T-helper 1 cell (primary cell): ENCODE data around the gene ISG20L2.

ENCODE experiments used
- DNase-seq, 5 donors: peaks; one replicate each; pipeline ENCODE4 v3.0.0-alpha.2; 2012 to 2020

ISG20L2 gene

DNA sequence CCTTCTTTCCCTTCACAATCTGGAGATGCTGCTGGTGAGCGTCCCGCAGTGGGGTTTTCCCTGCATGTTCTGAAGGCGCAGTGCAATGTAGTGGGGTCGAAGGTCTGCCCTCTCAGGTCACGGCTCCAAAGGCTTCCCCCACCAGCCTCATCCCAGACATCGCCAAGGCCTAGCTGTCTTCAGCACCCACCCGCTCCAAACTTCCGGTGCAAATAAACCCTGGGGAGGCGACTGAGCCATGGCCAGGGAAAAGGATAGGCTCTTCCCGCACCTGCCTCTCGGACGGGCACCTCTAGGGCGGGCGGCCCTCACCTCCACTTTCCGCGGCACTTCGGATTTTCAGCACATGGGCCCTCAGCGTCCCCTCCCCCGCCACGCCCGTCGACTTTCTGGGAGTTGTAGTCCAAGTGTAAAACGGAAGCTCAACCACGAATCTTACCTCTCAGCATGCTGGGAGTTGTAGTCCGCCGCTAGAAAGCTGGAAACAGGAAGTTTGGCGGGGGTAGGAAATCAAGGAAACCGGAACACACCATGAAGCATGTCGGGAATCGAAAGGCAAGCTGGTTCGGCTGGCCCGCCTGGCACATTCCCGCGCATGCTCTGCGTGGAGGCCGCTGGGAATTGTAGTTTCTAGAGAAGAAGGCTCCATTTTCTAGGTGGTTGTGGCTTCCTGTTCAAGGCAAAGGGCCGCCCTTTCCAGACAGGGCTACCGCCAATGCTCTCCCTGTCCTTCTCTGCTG lies 12.3 kb upstream of the ISG20L2 start, which contains the start of gene MRPL24:
MRPL24 (minus strand) TSS at position 348 of the 740 bp plus-strand sequence. CDS start 2,384 bp downstream, outside the sequence.
- peak; percentile 93 to 99 (median 95) for DNase-seq

DNA sequence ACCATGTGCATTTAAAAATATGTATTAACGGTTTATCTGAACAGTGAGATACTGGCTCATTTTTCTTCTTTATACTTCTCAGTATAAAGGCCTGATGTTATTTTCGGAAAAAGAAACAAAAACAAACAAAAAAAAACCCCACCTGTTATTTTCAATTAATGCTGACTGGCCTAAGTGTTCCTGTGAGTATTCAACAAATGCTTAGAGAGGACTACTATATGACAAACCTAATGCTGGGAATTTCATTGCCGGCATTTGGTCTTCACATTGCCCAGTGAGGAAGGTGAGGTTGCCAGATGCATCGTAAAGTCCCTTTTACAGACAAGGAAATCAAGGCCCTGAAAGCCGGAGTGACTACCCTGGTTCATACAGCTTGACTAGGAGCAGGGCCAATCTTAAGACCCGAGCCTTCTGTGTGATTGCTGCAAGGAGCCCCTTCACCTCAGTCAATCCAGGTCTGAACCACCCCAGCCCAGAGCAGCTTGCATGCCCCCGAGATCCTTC lies 11.7 kb upstream of the ISG20L2 start:
- no peak for DNase-seq

DNA sequence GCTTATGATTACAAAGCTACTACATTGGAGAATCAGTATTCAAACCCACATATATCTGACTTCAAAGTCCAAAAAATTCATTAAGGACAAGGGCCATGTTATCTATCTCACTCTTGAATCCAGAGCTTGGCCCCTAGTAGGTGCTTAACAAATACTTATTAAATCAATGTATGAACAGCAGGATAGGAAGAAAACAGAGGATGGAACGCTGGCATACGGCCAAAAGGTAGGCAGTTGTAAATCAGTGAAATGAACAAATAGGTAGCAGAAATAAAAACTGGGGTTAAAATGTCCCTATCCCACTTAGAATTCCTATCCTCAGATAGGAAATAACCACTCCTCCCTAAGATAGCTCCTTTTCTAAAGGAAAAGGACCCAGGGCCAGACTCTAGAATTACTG lies 10.3 kb upstream of the ISG20L2 start:
- DNase-seq, result no peak

DNA sequence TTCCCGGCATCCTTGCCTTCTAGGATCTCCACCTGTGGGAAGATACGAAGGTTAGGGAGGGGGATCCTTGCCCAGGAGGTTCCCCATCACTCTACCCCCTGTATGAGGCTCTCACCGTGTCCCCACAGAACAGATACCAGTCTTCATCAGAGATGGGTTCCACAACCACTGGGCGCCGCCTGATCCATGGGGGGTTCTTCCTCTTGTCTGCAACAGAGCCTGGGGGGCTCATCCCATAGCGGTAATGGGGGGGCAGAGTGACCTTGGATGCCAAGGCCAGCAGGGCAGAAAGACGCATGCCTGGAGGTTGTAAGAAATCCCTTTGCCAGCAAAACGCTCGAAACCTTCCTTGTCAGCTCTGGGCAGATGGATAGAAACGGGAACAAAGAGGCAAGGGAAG lies 9.8 kb upstream of the ISG20L2 start:
- no peak for DNase-seq

DNA sequence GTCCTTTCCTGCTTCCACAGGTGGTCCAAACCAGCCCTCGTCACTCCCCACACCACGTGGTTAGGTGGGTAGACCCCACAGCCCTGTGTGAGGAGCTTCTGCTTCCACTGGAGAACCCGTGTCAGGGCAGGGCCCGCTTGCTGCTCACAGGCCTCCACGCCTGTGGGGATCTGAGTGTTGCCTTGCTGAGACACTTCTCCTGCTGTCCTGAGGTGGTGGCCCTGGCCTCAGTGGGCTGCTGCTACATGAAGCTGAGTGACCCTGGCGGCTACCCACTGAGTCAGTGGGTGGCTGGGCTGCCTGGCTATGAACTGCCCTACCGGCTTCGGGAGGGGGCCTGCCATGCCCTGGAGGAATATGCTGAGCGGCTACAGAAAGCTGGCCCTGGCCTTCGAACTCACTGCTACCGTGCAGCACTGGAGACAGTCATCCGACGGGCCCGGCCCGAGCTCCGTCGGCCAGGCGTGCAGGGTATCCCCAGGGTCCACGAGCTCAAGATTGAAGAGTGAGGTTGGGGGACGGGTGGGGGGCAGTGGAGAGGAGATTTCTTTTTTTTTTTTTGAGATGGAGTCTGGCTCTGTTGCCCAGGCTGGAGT lies 5.5 kb upstream of the ISG20L2 start:
- DNase-seq, result no peak

DNA sequence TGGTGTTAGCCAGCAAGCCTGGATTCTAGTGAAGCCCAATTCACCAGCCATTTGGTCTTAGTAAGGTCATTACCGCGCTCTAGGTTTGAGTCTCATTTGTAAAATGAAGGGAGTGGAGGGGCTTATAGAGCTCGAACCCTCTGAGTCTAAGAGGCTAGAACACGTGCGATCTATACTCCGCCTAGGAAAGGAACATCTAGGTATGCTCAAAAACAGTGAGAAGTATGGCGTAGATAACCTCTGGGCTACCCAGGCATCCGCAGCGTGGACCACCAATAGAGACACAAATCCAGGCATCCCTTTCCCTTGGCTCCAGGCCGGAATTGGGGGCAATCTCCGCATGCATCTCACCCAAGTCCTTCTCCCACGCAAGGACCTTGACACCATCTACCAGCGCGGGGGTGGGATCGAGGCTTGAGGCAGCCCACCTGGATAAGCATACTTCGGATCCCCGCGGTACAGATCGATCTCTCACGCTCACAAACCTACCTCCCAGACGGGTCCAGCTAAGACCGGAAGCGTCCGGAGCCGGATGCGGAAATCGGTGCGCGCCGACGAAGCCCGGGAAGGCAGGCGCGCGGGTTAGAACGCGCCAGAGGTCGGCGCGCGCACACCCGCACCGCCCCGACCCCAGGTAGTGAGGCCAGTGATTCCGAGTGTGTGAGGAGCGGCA lies 504 bp downstream of the ISG20L2 start, which contains the start of gene METTL25B:
METTL25B (plus strand) TSS at position 544 of the 673 bp plus-strand sequence. CDS start 636 bp downstream, outside the sequence.
- peak; percentile 48 to 87 (median 58) for DNase-seq

DNA sequence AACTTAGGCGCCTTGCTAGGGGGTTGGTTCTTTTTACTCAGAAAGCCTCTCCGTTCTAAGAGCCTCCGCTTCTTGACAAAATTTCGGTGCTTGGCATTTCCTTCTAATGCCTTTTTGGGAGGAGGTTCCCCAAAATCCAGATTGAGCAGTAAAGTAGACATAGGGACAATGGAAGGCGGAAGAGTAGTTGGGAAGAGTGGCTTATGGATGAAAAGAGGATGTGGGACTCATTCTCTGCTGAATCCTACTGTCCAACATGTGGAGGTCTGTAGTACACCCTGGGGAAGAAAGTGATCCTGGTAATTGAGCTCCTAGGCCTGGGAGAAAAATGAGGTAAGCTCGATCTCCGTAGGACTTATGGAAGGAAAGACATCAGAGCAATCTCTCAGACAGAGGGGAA lies 1.1 kb downstream of the ISG20L2 start:
- no peak for DNase-seq

DNA sequence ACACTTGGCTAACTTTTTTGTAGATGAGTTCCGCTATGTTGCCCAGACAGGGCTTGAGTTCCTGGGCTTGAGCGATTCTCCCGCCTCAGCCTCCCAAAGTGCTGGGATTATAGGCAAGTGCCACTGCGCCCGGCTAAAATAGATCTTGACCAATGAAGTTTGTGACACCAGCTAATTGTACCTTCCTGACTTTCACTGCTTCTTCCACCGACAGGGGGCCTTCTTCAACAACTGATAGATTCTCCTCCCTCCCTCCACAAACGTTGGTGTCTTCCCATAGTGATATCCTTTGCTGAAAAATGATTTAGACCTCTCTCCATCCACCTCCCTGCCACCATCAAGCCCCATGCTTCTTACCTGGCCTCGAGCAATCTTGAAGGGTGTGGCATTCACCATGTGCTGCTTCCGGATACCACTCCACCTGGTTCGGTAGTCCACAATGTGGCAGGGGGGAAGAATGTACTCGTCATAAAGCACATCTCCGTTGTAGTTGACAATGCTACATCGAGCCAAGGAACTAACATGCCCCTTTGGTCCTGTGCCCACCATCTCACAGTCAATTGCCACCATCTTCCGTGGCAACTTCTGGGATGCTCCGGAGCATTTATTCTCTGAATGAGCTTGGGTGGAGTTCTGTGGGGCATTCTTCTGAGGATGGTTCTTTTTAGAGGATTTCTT lies 1.9 kb downstream of the ISG20L2 start:
- DNase-seq, result peak in 3 of 5 donors; percentile 22 to 61 (median 39)

DNA sequence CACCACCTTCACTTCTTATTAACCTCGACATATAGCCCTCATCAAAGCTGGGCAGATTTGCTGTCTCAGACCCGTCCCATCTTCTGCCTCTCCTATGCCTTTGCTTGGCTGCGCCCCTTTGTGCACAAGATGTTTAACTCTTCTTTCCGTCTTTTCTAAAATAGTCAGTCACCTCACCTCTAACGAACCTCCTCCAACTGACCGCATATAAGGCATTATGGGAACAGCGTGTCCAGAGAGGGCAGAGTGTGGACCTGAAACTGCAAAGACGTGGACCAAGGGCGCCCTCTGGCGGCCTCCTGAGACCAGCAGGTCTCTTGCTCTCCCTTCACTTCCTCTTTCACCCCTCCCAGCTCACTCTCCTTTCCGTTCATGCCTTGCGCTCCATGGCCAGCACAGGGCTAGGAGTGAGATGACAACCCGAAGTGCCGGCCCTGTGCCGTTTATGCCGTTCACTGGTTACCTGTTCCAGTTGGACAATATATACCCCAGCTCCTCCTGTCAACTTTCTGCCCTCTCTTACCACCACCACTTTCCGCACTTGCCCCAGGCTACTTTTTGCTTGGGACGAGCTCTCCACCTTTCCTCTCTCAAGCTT lies 2.8 kb downstream of the ISG20L2 start:
- DNase-seq, result peak; percentile 62 to 82 (median 72)

DNA sequence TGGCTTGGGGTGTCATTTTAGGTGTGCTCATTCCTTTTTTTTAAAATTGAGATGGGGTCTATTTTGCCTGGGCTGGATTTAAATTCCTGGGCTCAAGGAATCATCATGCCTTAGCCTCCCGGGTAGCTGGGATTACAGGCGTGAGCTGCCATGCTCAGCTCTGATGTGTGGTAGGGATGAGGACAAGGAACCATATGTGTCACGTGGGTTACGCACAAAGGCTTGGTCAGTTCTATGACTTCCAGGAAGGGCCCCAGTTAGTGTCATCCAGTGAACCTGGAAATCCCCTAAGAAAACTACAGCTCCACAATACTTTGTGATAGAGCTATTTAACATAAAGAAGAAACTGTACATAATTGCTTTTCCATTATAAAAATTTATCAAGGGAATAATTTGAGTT lies 7.0 kb downstream of the ISG20L2 start:
- DNase-seq, result peak in 1 of 5 donors; percentile 60

DNA sequence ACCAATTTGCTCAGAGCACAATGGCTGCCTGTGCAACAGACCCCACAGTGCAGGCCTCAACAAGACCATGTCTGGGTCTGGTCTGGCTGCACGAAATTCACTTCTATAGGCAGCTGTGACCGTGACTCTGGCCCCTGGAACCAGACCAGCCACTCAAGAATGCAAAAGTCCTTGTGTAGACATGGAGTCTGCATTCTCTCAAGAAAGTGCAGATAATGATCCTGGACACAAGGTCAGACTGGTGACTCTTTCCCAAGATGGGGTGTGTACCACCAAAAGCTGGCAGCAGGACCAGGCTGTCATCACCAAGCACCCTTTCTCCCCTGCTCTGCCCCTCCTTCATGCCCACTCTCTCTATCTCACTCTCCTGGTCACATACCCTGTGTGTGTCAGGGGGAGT lies 7.4 kb downstream of the ISG20L2 start:
- DNase-seq, result no peak

DNA sequence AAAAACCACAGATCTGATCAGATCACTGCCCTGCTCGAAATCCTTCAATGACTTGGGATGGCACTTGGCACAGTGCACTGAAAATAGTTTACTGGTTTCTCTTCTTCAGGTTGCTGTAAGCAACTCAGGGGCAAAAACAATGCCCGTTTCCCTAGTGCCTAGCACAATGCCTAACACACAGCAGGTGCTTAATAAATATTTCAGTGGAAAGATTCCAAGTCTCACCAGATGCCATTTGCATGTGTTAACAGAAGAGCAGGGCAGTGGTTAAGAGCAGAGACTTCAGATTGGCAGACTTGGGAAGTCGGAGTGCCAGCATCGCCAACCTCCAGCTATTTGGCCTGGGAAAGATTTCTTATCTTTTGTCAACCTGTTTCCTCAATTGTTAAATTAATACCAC lies 11.2 kb downstream of the ISG20L2 start:
- no peak for DNase-seq

DNA sequence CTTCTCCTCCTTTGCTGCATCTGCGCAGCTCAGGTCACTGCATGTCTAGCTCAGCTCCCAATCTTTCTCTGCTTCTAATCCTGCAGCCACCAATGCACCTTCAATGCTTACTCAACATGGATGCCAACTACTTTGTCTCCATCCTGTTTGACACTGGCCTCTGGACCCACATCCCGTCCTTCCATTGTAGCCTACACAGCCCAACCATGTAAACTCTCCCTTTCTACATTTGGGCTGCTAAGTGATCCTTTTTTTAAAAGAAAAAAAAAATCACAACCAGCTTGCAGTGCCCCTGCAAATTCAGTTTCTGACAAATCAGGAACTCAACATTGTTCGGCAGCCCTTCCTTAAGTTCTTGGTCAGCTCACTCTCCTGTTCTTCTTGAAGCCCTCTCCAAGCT lies 13.7 kb downstream of the ISG20L2 start:
- DNase-seq, result no peak

DNA sequence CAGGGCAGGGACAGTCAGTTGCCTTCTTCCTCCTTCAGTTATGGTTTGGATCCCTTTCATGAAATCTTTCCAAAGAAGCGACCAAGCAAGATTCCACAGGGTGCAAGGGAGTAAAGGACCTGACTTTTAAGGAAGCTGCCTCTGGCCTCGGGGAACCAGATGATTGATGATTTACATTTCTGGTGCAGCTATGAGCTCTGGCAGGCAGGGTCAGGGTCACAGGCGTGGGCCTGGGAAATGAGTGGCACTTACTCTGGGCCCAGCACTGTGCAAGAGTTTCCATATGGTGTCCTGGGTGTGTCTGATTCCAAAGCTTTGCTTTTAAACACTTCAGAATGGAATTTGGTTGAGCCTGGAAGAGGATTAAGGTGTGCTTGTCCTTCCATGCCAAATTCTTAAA lies 15.9 kb downstream of the ISG20L2 start:
- DNase-seq, result no peak

DNA sequence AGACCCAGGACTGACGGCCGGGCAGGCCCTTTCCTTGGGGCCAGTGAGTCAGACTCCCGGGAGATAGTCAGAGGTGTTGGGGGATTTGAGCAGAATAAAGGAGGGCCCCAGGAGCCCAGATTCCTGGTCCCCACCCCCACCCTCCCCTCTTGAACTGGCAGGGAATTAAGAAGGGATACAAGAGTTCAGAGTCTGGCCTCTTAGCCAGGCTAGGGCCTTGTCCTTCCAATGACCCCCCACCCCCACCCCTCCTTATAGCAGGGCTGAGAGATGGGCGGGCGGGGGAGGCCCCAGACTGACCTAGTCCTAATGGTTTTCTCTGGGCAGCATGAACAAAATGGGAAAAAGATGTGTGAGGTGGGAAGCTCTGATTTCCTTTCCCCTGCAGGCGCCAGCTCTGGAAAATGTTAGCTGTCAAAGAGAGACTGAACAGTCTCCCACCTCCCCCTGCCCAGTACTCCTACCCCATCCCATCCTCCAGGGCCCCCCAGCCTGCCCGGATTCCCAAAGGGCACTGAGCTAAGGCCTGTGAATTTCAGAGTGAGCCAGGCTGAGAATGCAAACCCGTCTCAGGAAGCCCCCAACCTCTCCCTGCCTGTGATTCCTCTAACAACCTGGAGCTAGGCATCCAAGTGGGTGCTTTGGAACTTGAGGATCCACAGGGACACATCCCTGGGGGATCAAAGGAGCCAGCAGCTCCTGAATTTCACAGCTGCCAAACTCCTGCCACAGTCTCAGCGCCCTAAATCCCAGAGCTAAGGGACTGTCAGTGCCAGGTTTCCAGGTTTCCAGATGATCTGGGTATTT lies 17.4 kb downstream of the ISG20L2 start:
- no peak for DNase-seq

DNA sequence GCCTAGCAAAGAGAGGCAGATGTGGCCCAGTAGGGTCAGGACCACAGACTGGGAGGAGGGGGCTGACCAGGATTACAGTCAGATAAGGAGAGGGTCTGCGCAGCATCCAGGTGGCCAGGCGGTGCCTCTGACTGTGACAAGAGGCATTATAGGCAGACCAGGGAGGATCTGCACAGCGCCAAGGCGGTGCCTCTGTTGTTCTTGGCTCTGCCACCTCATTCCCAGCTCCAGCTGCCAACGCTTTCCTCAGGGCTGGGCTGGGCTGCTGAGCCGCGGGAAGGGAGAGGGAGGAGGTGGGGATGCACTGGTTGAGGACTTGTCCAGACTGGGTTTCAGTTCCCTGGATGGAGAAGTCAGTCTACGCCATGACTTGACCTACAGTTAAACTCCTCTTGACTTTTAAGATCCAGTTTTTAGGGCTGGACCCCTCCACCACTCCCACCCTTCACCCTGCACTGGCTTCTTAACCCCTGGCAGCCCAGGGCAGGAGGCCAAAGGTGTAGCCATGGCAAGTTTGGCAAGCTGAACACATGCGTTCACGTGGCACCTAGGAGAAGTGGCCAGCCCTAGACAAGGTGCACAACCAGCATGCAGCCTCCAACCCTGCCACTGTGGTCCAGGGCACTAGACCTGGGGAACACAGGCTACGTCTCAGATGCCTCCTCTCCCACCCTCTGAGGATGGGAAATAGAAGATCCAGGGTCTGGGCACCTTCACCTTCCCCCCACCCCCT lies 18.6 kb downstream of the ISG20L2 start:
- no peak for DNase-seq

DNA sequence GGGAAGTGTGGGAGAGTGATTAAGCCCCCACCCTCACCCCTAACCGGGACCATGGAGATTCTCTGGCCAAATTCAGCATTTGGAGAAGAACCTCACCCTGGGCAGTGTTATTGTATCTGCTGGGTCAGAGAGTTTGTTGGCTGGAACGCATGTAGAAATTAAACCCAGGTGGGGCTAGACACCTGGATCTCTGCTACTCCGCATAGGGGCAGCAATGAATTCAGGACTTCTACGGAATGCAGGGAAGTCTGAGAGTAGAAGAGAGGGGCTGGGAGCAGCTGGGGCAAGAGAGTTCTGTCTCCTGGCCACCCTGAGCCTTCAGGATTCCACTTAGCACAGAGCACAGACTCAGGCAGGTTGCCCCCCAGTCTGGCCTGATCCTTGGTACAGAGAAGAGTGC lies 19.5 kb downstream of the ISG20L2 start:
- DNase-seq, result no peak

DNA sequence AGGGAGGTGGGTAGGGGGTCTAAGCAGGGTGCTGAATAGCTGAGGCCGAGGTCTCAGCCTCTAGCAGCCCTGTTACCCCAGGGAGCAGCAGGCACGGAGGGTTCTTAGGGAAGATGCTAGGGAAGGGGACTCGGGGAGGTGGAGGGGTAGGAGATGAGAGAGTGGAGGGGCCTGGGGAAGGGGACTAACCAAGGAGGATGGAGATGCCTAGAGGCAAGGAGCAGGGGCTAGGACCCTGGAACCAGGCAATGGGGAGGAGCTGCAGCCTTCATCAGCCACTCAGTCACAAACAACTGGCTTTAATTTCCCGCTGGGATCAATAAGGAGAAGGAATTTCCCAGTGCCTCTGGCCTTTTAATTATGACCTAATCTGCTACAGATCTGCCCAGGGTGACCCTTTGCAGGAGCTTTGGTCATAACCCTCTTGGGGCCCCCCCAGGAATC lies 20.3 kb downstream of the ISG20L2 start:
- no peak for DNase-seq

DNA sequence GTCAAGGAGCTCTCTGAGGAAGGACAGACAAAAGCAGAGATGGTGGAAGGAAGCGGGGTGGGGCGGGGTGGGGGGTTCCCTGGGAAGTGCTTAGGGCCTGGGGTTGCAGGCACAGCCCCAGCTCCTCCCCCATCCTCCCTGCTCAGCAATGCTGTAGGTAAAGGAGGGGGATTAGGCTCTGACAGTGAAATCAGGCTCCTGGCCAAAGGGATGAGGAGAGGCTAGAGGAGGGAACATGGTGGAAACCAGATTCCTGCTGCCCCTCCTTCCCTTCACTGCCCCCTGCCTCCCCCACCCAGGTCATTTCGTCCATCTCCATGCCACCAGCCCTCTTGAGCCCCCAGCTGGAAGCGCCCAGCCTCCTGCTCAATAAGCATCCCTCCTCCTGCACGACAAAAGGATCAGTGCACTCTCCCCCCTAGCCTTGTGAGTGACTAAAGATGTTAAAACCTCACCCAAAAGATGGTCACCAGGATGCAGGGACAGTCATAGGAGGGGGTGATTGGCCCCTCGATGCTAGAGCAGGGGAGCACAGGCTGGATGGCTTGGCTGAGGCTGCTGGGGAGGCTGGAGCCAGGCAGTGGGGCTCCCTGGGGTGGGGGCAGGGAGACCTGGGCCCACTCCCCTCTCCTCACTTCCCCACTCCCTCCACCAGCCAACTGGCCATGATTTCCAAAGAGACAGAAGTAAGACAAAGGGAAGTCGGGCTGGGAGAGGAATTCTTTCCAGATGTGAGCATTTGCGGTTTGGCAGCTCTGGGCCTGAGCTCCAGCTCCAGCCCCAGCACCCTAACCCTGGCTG lies 20.9 kb downstream of the ISG20L2 start:
- no peak for DNase-seq
